ENCODE measurements around the gene PARD3. TPM values are rescaled to one million over a fixed set of nuclear protein-coding genes. Genes with fewer than 3 reads are reported as not detected.

Gene PARD3
- total and polyA plus RNA-seq, 10 of the 15 experiments (the other 5 are each of a cell fraction or from before 2014, with no cell fraction given), result 2.6 to 43.1 (median 13.9) TPM

GRCh38 chr10:34653530-34653929, 161.6 kb downstream of the PARD3 start:
- CTCF ChIA-PET, result interaction anchor here (1.3 to 1.4 kb wide), 2 partner anchors 15 to 341 kb away, joined by 3 to 5 read pairs; no protein-coding TSS in a partner anchor
- H3K27ac ChIP-seq (ENCODE audit: control insufficient read depth, insufficient read depth), result no peak overlapping the region
- TF ChIP-seq E4F1 (IDR thresholded peaks at IDR 0.05; ENCODE audit: borderline replicate concordance, partially characterized antibody), result no peak
- no peak for TF ChIP-seq ZBTB33 (IDR thresholded peaks at IDR 0.05)
- TF ChIP-seq BMI1 (IDR thresholded peaks at IDR 0.05; ENCODE audit: borderline replicate concordance), result no peak
- no peaks in the 10 kb centered on the region for H3K79me2 ChIP-seq (ENCODE audit: control insufficient read depth, insufficient read depth, low read length)
- no peaks in the 10 kb centered on the region for H3K4me1 ChIP-seq (ENCODE audit: control insufficient read depth, insufficient read depth, low read length)
- POLR2A ChIA-PET, result no interaction called here
- FAIRE-seq (no peak), ATAC-seq (no peak), DNase-seq (ENCODE audit: low read depth, low spot score) (no peak)
- H3K9me3 ChIP-seq (replicated peaks; ENCODE audit: control insufficient read depth, insufficient read depth, low read length), result no peaks in the 10 kb centered on the region
- H3K9ac ChIP-seq (ENCODE audit: control insufficient read depth, insufficient read depth, low read length), result no peak overlapping the region
- BruUV-seq (replicated peaks), result no TSS peak
- H4K20me1 ChIP-seq (ENCODE audit: control insufficient read depth, insufficient read depth), result no peaks in the 10 kb centered on the region
- no peaks in the 10 kb centered on the region for H3K27me3 ChIP-seq (replicated peaks in 1 of 2; ENCODE audit: control insufficient read depth in 2 of 2, insufficient read depth in 2 of 2, low read length in 1 of 2)
- H2AFZ ChIP-seq (ENCODE audit: control insufficient read depth, low read depth, low read length), result no peak overlapping the region
- RAD21 ChIA-PET (ENCODE audit: unreplicated experiment), result interaction anchor here (0.6 to 1.2 kb wide), 2 partner anchors 14 to 130 kb away, joined by 3 read pairs; no protein-coding TSS in a partner anchor
- SMC1A ChIA-PET (ENCODE audit: uncharacterized antibody, unreplicated experiment), result no interaction called here
- in situ Hi-C loops (cut with MboI) (no loop called here), intact Hi-C loops (cut with micrococcal nuclease; ENCODE audit: unreplicated experiment) (no loop called here)
- H3K36me3 ChIP-seq (ENCODE audit: control insufficient read depth in 2 of 2, insufficient read depth in 2 of 2, low read length in 1 of 2), result no peaks in the 10 kb centered on the region
- H3K4me2 ChIP-seq (ENCODE audit: control insufficient read depth, insufficient read depth), result no peak overlapping the region
- no peak overlapping the region for H3K4me3 ChIP-seq
- WGBS (ENCODE audit: insufficient coverage, insufficient replicate concordance, low lambda C conversion rate, missing lambda C conversion rate), result 63% methylated on average over 3 of the region's 4 CpGs

All from GM12878 (cell line).